Esophagus muscularis mucosa (tissue), 4 donors: ENCODE measurements around the gene PDE6H. TPM values are rescaled to one million over a fixed set of nuclear protein-coding genes. Genes with fewer than 3 reads are reported as not detected.

Source experiments
- DNase-seq: peaks from one replicate; pipeline ENCODE4 v3.0.0-alpha.2; 2017; ENCODE audit errors: extremely low spot score
- H3K27ac ChIP-seq, 4 donors: fragments of 200-600 bp; sonication (generic); replicated peaks in 1 of 4; 1 replicate in 3 of 4; 2 replicates in 1 of 4; pipeline ENCODE4 v1.5.1; 2016 to 2019; ENCODE audit warnings: mild to moderate bottlenecking in 1 of 4
- H3K27me3 ChIP-seq, 4 donors: fragments of 200-600 bp; sonication (generic); one replicate each; pipeline versions ENCODE4 v1.5.1 to v1.6.0; 2016 to 2019
- H3K36me3 ChIP-seq, 4 donors: fragments of 200-600 bp; sonication (generic); one replicate each; pipeline ENCODE4 v1.5.1; 2016 to 2019
- H3K4me1 ChIP-seq, 4 donors: fragments of 200-600 bp; sonication (generic); one replicate each; pipeline ENCODE4 v1.5.1; 2016 to 2019
- H3K4me3 ChIP-seq, 4 donors: fragments of 200-600 bp; sonication (generic); 1 replicate in 2 of 4; 2 replicates in 2 of 4; pipeline ENCODE4 v1.5.1; 2016 to 2019; ENCODE audit warnings: mild to moderate bottlenecking in 4 of 4, moderate library complexity in 1 of 4
- H3K9me3 ChIP-seq, 4 donors: fragments of 200-600 bp; sonication (generic); 1 replicate in 3 of 4; 2 replicates in 1 of 4; pipeline ENCODE4 v1.5.1; 2016 to 2019
- CTCF ChIP-seq, 3 experiments: fragments of 200-600 bp in 2 of 3; fragments of 450-650 bp in 1 of 3; sonication (generic) in 2 of 3; IDR thresholded peaks; one replicate each; pipeline ENCODE4 v1.5.1; 2017 to 2019; ENCODE audit warnings: antibody characterized with exemption in 3 of 3, mild to moderate bottlenecking in 2 of 3, moderate library complexity in 1 of 3
- EP300 ChIP-seq: sonication (generic); formaldehyde crosslinking; IDR thresholded peaks from one replicate; pipeline ENCODE4 v1.6.1; 2017; ENCODE audit warnings: antibody characterized with exemption
- POLR2A ChIP-seq: fragments of 450-650 bp; IDR thresholded peaks from one replicate; pipeline ENCODE4 v1.6.1; 2017; ENCODE audit warnings: antibody characterized with exemption, moderate library complexity, mild to moderate bottlenecking, low read depth
- POLR2AphosphoS5 ChIP-seq, 2 donors: sonication (generic); formaldehyde crosslinking; IDR thresholded peaks; one replicate each; pipeline ENCODE4 v1.6.1; 2017; ENCODE audit warnings: antibody characterized with exemption in 2 of 2
- WGBS: methylation state at CpG from one replicate; pipeline ENCODE4 v1.1.5; 2018; 5-methylcytosine and 5-hydroxymethylcytosine counted together
- intact Hi-C: fragments of 100-400 bp; cut with DNase I; formaldehyde crosslinking; loops from one replicate; pipeline ENCODE4 v1.15.1; 2023
- total RNA-seq, 4 donors: library from RNA; depleted of rRNA; stranded (reverse); fragments of >200 nt; gene quantifications; one replicate each; pipeline versions ENCODE4 v1.1.0 to v1.2.1, GENCODE V29; 2016

PDE6H gene
- total RNA-seq, 4 donors from 2014 or later, result not detected

GRCh38 chr12:14930299-14930698 is 42.5 kb upstream of the PDE6H start:
- DNase-seq, result no peak
- Histone ChIP-seq H3K4me3 (no peak overlapping the region), H3K27ac (peak overlapping the region in 3 of 4 donors; percentile 33 to 66 (median 40)), H3K27me3 (no peaks in the 10 kb centered on the region), H3K4me1 (peaks cover 12 to 40% (median 33%) of the 10 kb centered on the region in 4 donors), H3K9me3 (no peaks in the 10 kb centered on the region), H3K36me3 (no peaks in the 10 kb centered on the region)
- intact Hi-C loops, result loop anchor here (5.0 kb wide), 2 partner anchors 62 to 88 kb away; partner anchors contain the start of gene ART4
- TF ChIP-seq POLR2A (no peak), EP300 (no peak), CTCF (IDR thresholded peaks at IDR 0.05) (peak; percentile 45 to 56 (median 47)), POLR2AphosphoS5 (IDR thresholded peaks at IDR 0.05) (no peak)

- no peaks in the 10 kb centered on the region for H3K9me3 ChIP-seq
- intact Hi-C loops, result loop anchor here (5.0 kb wide), 2 partner anchors 61 to 89 kb away; partner anchors contain the start of gene ART4
- peaks cover 12 to 40% (median 33%) of the 10 kb centered on the region in 4 donors for H3K4me1 ChIP-seq
- H3K4me3 ChIP-seq, result no peak overlapping the region
- no peak for DNase-seq
- TF ChIP-seq CTCF (IDR thresholded peaks at IDR 0.05), result no peak
- TF ChIP-seq POLR2AphosphoS5 (IDR thresholded peaks at IDR 0.05), result no peak
- TF ChIP-seq EP300, result no peak
- no peak for TF ChIP-seq POLR2A
- H3K36me3 ChIP-seq, result no peaks in the 10 kb centered on the region
- H3K27me3 ChIP-seq, result no peaks in the 10 kb centered on the region
- 73% methylated on average over 4 of the region's 4 CpGs for WGBS
- H3K27ac ChIP-seq, result peak overlapping the region in 2 of 4 donors; percentile 14 to 40
Measured at GRCh38 chr12:14931359-14931758, 41.5 kb upstream of the PDE6H start.

- no peak for TF ChIP-seq POLR2A
- no peak for TF ChIP-seq POLR2AphosphoS5 (IDR thresholded peaks at IDR 0.05)
- TF ChIP-seq CTCF (IDR thresholded peaks at IDR 0.05), result no peak
- TF ChIP-seq EP300, result no peak
- H3K27me3 ChIP-seq, result no peaks in the 10 kb centered on the region
- H3K9me3 ChIP-seq, result no peaks in the 10 kb centered on the region
- H3K4me3 ChIP-seq, result no peak overlapping the region
- H3K4me1 ChIP-seq, result peaks cover 12 to 40% (median 33%) of the 10 kb centered on the region in 4 donors
- H3K27ac ChIP-seq, result peak overlapping the region in 2 of 4 donors; percentile 14 to 40
- H3K36me3 ChIP-seq, result no peaks in the 10 kb centered on the region
- DNase-seq, result no peak
- 96% methylated on average over 7 of the region's 7 CpGs for WGBS
- intact Hi-C loops, result loop anchor here (5.0 kb wide), 2 partner anchors 60 to 90 kb away; partner anchors contain the start of gene ART4
Measured at GRCh38 chr12:14931791-14932560, 40.9 kb upstream of the PDE6H start.

- no peaks in the 10 kb centered on the region for H3K9me3 ChIP-seq
- no peaks in the 10 kb centered on the region for H3K36me3 ChIP-seq
- no peak overlapping the region for H3K4me3 ChIP-seq
- H3K27me3 ChIP-seq, result no peaks in the 10 kb centered on the region
- no peak for DNase-seq
- TF ChIP-seq POLR2A (no peak), EP300 (no peak), POLR2AphosphoS5 (IDR thresholded peaks at IDR 0.05) (no peak), CTCF (IDR thresholded peaks at IDR 0.05) (no peak)
- intact Hi-C loops, result loop anchor here (5.0 kb wide), 2 partner anchors 58 to 92 kb away; partner anchors contain the start of gene ART4
- peaks cover 3 to 26% (median 19%) of the 10 kb centered on the region in 4 donors for H3K4me1 ChIP-seq
- 100% methylated on average over 2 of the region's 2 CpGs for WGBS
- H3K27ac ChIP-seq, result no peak overlapping the region
Measured at GRCh38 chr12:14934511-14934910, 38.3 kb upstream of the PDE6H start.
